ENCODE measurements around the gene MYO18B.

MYO18B gene

DNA sequence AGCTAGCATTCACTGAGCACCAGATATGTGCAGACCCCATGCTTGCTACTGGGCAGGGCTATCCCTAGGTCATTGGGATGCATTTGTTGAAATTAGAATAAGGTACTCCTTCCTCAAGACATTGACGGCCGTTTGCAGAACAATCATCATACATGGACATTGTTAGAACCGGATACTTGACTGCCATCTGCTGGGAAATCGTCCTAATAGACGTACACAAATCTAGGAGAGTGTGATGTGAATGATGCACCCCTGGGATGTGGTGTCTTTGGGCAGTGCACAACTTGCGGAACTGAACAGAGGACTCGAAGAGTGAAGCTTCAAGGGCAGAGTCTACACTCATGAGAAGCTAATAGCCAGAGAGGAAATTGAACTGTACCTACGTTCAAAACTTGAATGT is 35.9 kb downstream of the MYO18B start:
- no peak for DNase-seq

DNA sequence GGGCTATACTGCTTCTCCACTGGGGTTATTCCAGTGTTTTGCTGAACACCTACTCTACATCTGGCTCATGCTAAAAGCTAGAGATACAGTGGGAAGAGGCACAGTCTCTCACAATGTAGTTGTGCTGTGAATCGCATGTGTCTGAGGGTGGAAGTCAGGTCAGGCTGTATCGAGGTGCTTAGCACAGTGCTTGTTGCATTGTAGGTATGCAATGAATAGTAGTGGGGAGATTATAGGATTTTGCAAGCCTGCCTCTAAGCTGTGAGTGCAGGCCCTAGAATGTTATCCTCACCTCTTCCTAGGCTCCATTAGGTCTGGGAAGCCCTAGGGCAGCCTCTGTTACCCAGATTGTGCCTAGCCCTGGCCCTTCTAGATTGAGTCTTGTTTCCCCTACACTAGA is 37.4 kb downstream of the MYO18B start:
- no peak for DNase-seq

DNA sequence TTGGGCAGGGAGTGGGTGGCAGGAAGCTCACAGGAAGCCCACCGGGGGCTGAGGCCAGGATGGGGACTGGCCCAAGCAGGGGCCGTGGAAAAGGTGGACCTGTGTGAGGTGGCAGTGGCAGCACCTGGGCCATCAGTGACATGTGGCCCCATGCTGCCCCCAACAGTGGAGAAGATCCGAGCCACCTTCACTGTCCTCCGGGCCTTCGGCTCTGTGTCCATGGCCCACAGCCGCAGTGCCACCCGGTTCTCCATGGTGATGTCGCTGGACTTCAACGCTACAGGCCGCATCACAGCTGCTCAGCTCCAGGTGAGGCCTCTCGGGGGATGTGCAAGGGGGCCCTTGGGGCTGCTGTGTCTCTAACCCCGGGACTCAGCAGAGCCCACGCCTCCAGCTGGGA is 37.9 kb downstream of the MYO18B start:
- DNase-seq: no peak

DNA sequence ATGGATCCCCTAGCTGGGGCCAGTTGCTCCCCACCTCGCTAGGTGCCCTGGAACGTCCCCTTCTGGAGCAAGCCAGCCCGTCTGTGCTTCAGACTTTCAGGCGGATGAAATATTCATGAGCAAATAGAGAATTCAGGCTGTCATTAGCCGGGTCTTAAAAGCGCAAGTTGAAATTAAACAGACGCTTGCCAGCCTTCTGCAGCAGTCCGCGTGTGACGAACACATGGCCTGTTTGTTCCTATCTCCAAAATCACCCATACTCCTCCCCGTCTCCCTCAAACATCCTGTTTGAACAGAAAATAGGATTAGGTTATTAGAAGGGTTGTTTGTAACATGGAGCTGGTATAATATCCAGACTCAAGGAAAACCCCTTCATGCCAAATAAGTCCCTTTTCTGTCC is 38.7 kb downstream of the MYO18B start:
- DNase-seq: no peak

DNA sequence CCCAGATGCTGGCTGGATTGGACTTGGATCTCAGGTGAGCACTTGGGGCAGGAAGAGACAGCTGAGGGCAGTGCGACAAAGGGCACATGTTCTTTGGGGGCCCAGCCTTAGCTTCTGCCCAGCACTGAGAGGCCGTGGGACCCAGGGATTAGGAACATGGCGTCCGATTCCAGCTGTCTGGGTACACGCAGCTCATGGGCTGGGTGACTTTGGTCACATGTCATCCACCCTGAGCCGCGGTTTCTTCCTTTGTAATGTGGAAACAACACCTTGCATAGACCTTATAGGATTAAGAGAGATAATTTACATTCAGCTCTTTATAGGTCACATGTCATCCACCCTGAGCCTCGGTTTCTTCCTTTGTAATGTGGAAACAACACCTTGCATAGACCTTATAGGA is 39.8 kb downstream of the MYO18B start:
- DNase-seq: no peak

DNA sequence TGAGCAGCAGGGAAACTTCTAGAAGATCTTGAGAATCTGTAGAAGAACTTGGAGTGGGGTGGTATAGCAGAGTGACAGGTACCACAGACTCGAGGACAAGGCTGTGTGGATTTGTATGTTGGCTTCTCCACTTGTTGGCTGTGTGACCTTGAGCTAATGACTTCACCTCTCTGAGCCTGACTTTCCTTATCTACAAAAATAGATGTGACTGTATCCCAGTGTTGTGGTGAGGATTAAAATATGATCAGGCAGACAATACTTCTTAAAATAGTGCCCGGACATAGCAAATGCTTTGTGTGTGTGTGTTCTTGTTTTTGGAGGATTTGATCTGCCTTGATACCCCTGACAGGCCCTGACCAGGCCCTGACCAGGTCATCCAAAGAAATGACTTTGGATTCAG is 40.8 kb downstream of the MYO18B start:
- DNase-seq: no peak

DNA sequence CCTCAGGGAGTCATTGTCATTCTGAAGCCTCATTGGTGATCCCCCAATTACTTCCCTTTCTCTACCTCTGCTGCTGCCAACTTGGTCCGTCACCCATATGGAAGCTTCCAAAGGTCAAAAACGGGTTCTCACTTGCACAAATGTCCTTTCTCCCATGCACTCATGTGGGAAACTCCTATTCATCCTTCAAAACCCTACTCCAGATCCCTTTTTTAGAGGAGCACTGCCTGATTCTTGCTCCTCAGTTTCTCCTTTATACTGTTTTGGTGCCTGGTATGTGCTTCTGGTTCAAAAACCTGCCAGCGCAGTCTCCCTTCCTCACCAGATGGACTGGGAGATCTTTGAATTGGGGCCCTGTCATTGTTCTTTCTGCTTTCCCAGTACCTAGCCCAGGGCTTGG is 41.9 kb downstream of the MYO18B start:
- DNase-seq: no peak

DNA sequence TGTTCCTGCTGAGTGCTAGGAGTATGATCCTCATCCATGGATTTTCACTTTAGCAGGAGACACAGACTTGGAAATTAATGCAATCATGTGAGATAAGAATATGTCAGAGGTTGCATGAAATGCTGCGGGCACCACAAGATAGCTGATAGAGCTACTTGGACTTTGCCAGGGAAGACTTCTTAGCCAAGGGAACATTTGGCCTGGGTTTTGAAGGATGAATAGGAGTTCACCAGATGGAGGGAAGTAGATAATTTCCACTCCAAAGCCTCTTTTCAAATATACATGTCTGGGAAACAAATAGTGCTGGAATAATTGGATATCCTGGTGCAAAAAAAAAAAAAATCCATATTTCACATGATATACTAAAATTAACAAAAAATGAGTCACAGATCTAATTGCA is 44.2 kb downstream of the MYO18B start:
- no peak for DNase-seq

DNA sequence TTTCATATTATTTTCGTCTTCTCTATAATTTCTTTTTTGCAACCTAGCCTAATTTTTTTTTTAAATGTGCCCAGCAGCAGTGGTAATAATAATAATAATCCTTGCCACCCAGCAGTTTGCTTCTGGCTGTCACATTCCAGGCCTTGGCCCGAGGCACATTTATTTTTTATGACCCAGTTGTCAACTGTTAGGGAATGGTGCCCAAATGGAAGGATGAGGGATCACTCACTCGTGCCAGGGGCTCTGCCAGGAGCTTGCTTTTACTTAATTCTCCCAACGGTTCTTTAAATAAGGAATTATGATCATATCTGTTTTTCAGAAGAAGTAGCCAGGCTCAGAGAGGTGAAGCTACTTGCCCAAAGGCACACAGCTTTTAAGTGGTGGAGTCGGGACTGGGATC is 49.6 kb downstream of the MYO18B start:
- no peak for DNase-seq

DNA sequence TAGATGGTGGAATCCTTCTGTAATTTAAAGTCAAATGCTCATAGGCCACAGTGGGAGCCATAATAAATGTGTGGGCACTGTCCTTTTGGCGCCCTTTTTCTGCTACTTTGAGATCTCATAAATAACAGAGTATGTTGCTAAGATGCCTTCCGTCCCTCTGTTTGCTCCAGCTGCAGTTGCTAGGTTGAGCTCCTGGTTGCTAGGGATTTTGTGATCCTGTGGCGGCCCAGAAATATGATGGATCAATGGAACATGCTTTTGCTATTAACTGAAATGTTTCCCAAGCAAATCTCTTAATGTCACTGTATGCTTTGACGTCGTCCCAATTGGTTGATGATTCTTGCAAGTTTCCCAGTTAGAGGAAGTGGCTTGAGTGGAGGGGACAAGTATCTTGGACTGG is 53.5 kb downstream of the MYO18B start:
- no peak for DNase-seq

DNA sequence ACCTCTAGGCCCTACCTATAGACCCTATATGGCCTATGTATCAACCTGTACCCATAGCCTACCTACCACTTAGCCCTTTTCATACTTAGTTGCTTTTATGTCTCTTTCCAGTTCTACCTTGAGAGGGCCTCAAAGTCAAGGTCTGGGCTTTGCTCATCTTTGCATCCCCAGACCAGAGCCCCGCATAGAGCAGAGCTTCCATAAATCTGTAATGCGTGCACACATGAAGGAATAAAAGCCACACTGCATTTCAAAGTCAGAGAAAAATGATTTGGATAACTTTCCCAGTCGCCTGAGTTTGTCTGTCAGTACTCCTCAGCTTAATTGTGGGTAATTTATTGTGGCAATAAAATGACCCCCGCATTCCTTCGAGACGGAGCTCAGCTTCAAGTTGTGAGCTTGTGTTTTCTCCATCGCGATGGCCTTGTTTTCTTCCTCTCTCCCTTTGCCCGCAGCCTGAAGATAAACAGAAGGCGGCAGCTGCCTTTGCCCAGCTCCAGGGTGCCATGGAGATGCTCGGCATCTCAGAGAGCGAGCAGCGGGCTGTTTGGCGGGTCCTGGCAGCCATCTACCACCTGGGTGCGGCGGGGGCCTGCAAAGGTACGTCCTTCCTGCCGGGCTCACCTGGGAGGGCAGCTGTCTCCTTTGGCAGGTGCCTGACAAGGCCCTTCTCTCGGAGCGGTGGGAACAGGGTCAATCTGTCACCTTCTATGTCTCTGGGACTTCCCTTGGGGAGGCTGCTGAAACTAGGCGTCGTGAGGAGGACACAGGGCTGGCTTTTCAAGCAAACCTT is 55.7 kb downstream of the MYO18B start:
- DNase-seq: no peak

DNA sequence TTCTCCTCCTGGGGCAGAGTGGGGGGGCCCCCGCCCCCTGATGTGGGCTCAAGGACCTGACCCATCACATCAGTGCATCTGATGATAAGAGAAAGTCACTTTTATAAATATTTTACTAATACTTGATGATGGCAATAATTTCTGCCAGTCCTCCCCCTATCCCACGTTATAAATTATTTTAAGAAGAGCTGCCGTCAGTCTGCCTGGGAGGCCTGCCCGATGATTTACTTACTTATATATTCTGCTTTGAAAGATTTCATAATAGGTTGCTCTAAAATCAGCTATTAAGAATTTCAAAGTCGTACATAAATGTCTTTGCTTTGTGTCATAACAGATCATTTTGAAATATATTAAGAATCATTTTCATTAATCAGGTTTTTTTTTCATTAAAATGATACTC is 58.8 kb downstream of the MYO18B start:
- no peak for DNase-seq

DNA sequence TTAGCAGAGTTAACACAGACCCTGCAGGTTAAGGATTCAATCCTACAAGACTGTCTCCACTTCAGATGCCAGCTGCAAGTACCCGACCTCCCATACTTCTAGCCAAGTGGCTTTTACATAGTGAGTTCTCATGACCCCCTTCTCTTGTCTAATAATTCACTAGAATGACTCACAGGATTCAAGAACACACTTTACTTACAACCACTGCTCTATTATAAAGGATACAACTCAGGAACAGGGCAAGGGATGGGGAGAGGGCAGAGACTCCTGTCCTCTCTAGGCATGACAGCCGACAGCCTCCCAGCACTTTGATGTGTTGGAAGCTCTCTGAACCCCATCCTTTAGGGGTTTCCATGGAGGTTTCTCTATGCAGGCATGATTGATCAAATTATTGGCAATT is 60.0 kb downstream of the MYO18B start:
- no peak for DNase-seq

DNA sequence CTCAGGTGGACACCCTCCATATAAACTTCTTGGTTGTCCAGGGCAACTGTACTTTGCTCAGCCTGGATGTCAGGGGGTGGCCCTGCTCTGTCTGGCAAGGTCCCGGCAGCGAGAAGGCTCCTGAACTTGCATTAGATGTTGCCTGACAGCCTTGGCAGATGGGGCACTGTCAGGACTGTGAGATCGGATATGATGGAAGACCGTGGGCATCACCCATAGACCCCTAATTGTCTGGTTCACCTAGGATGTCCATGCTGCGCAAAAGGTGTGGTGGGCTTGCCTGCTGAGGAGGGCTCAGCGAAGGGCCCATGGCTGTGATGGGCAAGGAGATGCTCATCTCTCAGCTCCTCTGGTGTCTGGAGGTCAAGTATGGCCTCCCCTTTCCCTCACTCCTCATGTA is 62.7 kb downstream of the MYO18B start:
- DNase-seq: no peak

DNA sequence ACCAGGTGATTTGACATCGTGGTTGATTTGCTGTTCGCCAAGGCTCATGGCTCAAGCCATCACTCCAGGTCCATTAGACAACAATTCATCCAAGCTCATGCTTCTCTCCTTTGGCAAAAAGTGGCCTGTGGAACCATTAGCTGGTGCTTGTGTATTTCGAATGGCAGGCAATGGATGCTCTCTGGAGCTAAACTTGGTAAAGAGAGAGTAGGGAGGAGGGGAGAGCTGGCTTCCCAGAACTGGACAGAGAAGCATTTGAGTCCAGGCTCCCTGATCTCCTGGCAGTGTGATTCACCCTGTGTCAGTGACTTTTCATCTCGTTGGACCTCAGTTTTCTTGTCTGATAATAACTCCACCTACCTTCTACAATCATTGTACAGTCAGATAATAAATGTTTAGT is 64.6 kb downstream of the MYO18B start:
- no peak for DNase-seq

DNA sequence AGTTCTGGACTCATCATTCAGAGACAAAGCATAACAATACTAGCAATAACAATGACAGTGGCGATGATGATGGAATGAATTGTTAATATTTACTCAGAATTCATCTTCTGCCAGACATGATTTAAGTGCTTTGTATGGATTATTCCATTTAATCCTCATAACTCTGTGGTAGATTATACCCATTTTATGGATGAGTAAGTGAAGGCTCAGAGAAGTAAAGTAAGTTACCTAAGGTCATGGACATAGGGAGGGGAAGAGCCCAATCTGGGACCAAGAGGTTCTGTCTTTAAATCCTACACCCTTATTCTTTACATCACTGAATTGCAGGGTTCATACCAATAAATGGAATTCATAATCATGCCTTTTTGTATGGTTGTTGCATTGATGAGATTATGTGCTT is 72.7 kb downstream of the MYO18B start:
- DNase-seq: no peak

DNA sequence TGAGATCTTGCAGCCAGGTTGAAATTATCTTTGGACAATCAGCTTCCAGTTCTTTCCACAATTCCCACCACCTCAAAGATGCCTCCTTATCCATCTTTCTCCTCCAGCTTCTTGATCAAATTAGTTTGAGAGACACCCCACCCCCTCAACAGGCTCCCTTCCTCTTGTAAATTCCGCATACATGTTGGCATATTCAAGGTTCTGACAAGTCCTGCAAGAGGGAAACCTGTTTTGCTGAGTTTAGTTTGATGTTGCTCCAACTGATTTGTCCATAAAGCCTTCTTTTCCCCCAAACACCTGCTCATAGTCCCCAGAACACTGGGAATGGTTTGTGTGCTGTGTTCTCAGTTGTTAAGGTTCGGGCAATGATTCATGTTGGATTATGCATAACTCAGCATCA is 73.6 kb downstream of the MYO18B start:
- no peak for DNase-seq

DNA sequence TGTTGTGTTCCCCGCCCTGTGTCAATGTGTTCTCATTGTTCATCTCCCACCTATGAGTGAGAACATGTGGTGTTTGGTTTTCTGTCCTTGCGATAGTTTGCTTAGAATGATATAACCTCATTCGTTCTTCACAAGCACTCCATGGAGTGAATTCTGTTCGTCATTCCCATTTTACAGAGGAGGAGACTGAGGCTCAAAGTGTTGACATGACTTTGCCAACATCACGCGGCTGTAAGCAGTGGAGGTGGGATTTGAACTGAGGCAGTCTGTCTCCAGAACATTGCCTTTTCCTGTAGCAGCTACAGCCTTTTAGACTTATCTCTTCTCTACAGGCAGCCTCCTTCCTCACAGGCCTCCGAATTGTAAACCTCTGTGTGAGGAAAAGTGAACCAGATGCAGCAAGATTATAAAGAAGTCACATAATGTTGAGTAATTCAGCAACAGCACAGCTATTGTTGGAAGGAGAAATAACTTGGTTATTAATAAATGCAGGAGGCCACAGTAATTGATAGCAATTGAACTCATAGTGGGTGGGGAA is 74.6 kb downstream of the MYO18B start:
- DNase-seq: no peak

DNA sequence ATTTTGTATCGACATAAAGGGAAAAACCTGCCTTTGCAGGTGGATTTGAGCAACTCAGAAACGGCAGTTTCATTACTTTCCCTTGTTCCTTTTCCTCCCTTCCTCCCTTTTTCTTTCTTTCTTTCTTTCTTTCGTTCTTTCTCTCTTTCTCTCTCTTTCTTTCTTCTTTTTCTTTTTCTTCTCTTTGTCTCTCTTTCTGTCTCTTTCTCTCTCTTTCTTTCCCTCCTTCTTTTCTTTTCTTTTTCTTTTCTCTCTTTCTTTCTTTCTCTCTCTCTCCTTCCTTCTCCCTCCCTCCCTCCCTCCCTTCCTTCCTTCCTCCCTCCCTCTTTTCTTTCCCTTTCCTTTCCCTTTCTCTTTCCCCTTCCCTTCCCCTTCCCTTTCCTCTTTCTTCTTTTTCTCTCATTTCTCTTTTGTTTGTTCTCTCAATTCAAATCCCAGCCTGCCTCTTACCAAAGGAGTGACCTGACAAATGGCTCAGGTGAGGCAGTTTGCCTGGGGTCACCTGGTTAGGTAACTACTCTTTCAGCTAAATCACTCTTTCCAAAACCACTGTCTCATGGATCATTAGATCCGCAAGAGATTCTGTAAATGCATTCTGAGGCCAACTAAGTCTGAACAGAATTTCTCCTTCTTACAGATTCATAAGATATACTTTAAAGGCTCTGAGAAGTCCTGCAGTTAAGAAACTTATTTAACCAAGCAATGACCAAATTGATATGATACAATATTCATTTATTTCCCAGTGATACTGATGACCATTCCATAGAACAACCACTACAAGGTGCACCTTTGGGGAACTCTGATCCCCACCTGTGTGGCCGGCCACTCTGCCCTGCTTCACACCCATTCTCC is 75.3 kb downstream of the MYO18B start:
- no peak for DNase-seq

DNA sequence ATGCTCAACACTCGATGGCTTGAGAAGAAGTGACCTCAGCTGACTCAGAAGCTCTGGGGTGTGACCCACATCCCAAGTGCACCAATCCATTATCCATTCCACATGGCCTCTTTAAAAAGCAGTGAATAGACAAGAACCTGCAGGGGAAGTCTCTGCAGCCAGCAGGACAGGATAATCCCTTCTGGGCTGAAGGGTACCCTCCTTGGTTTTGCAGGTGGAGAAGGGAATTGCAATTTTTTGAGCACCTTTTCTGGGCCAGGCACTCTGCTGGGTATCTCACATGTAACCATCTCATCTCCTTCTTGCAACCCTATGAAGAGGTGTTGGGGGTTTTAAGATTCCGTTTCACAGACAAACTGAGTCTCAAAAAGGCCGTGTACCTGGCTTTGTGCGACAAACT is 76.6 kb downstream of the MYO18B start:
- DNase-seq: no peak

DNA sequence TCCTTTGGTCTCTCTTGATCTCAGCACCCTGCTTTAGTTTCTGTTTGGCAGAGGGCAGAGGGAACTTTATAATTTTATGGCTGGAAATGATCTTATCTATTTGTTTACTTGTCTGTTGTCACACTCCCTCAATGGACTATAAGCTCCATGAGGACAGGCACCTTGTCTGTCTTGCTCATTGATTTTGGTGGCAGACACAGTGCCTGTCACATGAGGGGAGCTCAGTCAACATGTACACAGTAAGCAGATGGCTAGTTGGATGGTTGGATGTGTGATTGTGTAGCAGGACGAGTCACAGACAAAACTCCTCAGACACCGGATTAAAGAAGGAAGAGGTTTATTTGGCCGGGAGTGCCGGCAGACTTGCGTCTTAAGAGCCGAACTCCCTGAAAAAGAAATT is 80.4 kb downstream of the MYO18B start:
- no peak for DNase-seq

DNA sequence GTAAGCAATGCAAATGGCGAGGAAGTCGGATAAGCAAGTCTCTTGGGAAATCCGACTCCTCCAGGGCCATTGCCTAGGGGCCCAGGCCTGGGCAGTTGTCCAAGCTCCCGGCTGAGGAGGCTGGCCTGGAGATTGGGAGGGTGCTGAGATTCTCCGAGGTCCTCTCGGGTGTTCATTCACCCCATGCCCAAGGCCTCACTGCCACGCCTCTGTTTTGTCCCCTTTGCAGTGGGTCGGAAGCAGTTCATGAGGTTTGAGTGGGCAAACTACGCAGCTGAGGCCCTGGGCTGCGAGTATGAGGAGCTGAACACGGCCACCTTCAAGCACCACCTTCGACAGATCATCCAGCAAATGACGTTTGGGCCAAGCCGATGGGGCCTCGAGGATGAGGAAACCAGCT is 81.3 kb downstream of the MYO18B start:
- DNase-seq: no peak

DNA sequence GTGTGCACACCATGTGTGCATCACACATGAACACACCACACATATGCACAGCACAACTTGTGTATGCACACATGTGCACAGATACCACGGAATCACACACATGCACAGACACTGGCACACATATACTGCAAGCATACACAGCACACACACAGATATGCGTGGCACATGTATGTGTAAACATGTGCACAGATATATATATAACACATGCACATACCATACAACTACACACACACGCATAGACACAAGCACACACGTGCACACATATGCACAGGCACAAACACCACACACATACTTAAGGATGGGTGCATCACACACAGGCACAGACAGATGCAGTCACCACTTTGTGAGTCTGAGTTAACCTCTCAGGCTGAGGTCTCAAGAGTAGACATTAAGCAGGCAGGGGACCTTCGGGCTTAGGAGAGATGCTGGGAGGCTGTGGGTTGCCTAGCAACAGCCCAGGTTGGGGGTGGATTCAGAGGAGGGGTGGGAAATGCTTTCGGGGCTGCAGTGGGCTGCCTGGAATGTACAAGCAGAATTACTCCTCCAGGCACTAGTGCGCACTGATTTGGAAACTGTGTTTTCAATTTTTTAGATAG is 82.9 kb downstream of the MYO18B start:
- DNase-seq: no peak

DNA sequence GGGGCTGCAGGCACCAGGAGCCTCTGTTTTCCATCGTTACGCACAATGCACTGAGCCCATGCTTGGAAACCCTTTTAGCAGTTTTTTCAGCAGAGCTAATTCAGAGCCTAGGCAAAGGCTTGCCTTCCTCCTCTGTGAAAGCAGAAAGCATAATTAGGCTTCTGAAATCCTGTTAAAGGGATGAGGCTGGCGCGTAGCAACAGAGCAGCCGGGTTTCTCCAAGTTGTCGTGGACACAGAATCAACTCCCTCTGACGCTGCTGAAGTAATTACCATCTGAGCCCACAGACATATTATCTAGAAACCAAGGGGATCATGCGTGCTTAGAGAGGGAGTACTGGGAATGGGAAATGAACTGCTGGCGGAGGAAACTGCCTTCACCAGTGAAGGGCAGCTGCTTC is 85.4 kb downstream of the MYO18B start:
- no peak for DNase-seq
